A549 (cell line): ENCODE measurements around the gene PRR12.

Source experiments
- EHF ChIP-seq: fragments of 250-450 bp; sonication (Bioruptor Pico); IDR thresholded peaks from 2 replicates; pipeline ENCODE4 v1.5.0; 2020; ENCODE audit warnings: mild to moderate bottlenecking
- EP300 ChIP-seq, 2 experiments: fragments of >200 bp; sonication (Bioruptor Twin); formaldehyde crosslinking; IDR thresholded peaks; 2 replicates in 1 of 2; 3 replicates in 1 of 2; pipeline ENCODE4 v1.6.1; 2016 to 2017
- MAZ ChIP-seq: fragments of 150-350 bp; IDR thresholded peaks from 2 replicates; pipeline ENCODE4 v1.6.1; 2014; ENCODE audit warnings: antibody characterized with exemption, low read depth, low read length, borderline replicate concordance
- PHF8 ChIP-seq: fragments of 200-600 bp; sonication (generic); IDR thresholded peaks from 2 replicates; pipeline ENCODE4 v1.6.1; 2016; ENCODE audit warnings: low read depth, mild to moderate bottlenecking, antibody characterized with exemption, moderate library complexity, borderline replicate concordance
- POLR2A ChIP-seq: IDR thresholded peaks from 2 replicates; pipeline ENCODE4 v1.6.1; 2012; ENCODE audit warnings: mild to moderate bottlenecking, low read length
- RAD21 ChIP-seq, 2 experiments: fragments of >200 bp in 1 of 2; sonication (Bioruptor Twin) in 1 of 2; formaldehyde crosslinking in 1 of 2; IDR thresholded peaks in 1 of 2; conservative IDR thresholded peaks in 1 of 2; 2 replicates in 1 of 2; 3 replicates in 1 of 2; pipeline ENCODE4 v1.6.1; 2012 to 2018; ENCODE audit warnings: inconsistent platforms in 1 of 2
- SMC3 ChIP-seq: fragments of >200 bp; sonication (Bioruptor Twin); formaldehyde crosslinking; IDR thresholded peaks from 3 replicates; pipeline ENCODE4 v1.6.1; 2018; ENCODE audit warnings: inconsistent platforms
- SREBF2 ChIP-seq: fragments of 450-650 bp; IDR thresholded peaks from 2 replicates; pipeline ENCODE4 v1.6.1; 2014; ENCODE audit warnings: mild to moderate bottlenecking, moderate library complexity
- TP53 ChIP-seq: fragments of 250-450 bp; sonication (Bioruptor Pico); IDR thresholded peaks from 2 replicates; pipeline ENCODE4 v1.5.0; 2021; ENCODE audit warnings: mild to moderate bottlenecking, moderate library complexity
- TF ChIP-seq, protein P1 (sequence below): fragments of >200 bp; sonication (Bioruptor Twin); formaldehyde crosslinking; IDR thresholded peaks from 3 replicates; pipeline ENCODE4 v1.5.1; 2016
- TF ChIP-seq, protein P2 (sequence below): fragments of 250-450 bp; sonication (Bioruptor Pico); IDR thresholded peaks from 2 replicates; pipeline ENCODE4 v1.5.0; 2020; ENCODE audit warnings: low read depth, mild to moderate bottlenecking, moderate library complexity
- TF ChIP-seq, protein P3 (sequence below): fragments of 200-600 bp; sonication (generic); IDR thresholded peaks from 2 replicates; pipeline ENCODE4 v1.6.1; 2016; ENCODE audit warnings: antibody characterized with exemption, mild to moderate bottlenecking, moderate library complexity

DNA sequence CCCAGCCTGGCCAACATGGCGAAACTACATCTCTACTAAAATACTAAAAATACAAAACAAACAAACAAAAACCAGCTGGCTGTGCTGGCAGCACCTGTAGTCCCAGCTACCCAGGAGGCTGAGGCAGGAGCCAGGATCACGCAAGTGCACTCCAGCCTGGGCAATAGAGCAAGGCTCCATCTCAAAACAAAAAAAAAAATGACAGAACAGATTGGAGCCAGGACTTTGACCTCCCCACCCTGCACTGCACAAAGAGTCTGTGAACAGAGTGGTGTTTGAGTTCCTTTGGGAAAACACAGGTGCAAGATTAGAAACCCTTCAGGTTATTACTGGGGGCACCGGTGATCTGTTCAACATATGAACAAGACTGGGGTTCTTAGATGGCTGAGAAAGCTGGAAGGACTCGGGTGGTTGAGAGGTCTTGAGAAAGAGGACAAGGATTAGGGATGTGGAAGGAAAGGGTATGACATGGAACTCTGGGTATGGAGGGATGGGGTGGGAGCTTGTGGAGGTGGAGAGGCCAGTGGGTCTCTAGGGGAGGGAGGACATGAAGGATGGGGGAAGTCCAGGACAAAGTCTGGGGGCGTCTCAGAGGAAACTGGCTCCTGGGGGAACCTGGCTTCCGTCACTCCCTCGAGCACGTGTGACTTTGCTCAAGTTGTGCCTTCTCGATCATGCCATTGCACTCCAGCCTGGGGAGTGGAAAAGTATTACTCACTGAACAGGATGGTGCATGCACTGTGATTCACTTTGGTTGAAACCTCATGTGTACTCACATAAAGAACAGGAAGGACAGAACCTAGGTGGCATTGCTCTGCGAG, 37.3 kb upstream of the PRR12 start:
- TF ChIP-seq, protein P1, sequence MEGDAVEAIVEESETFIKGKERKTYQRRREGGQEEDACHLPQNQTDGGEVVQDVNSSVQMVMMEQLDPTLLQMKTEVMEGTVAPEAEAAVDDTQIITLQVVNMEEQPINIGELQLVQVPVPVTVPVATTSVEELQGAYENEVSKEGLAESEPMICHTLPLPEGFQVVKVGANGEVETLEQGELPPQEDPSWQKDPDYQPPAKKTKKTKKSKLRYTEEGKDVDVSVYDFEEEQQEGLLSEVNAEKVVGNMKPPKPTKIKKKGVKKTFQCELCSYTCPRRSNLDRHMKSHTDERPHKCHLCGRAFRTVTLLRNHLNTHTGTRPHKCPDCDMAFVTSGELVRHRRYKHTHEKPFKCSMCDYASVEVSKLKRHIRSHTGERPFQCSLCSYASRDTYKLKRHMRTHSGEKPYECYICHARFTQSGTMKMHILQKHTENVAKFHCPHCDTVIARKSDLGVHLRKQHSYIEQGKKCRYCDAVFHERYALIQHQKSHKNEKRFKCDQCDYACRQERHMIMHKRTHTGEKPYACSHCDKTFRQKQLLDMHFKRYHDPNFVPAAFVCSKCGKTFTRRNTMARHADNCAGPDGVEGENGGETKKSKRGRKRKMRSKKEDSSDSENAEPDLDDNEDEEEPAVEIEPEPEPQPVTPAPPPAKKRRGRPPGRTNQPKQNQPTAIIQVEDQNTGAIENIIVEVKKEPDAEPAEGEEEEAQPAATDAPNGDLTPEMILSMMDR, result no peak
- TF ChIP-seq, protein P2, sequence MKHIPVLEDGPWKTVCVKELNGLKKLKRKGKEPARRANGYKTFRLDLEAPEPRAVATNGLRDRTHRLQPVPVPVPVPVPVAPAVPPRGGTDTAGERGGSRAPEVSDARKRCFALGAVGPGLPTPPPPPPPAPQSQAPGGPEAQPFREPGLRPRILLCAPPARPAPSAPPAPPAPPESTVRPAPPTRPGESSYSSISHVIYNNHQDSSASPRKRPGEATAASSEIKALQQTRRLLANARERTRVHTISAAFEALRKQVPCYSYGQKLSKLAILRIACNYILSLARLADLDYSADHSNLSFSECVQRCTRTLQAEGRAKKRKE (CRISPR knock-in tag), result no peak
- no peak for TF ChIP-seq POLR2A
- TF ChIP-seq RAD21 (conservative IDR thresholded peaks at IDR 0.05 in 1 of 2, IDR thresholded peaks at IDR 0.05 in 1 of 2), result no peak
- TF ChIP-seq SREBF2, result no peak
- TF ChIP-seq, protein P3, sequence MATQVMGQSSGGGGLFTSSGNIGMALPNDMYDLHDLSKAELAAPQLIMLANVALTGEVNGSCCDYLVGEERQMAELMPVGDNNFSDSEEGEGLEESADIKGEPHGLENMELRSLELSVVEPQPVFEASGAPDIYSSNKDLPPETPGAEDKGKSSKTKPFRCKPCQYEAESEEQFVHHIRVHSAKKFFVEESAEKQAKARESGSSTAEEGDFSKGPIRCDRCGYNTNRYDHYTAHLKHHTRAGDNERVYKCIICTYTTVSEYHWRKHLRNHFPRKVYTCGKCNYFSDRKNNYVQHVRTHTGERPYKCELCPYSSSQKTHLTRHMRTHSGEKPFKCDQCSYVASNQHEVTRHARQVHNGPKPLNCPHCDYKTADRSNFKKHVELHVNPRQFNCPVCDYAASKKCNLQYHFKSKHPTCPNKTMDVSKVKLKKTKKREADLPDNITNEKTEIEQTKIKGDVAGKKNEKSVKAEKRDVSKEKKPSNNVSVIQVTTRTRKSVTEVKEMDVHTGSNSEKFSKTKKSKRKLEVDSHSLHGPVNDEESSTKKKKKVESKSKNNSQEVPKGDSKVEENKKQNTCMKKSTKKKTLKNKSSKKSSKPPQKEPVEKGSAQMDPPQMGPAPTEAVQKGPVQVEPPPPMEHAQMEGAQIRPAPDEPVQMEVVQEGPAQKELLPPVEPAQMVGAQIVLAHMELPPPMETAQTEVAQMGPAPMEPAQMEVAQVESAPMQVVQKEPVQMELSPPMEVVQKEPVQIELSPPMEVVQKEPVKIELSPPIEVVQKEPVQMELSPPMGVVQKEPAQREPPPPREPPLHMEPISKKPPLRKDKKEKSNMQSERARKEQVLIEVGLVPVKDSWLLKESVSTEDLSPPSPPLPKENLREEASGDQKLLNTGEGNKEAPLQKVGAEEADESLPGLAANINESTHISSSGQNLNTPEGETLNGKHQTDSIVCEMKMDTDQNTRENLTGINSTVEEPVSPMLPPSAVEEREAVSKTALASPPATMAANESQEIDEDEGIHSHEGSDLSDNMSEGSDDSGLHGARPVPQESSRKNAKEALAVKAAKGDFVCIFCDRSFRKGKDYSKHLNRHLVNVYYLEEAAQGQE, result no peak
- TF ChIP-seq EP300 (IDR thresholded peaks at IDR 0.05), result no peak
- TF ChIP-seq PHF8, result no peak
- no peak for TF ChIP-seq SMC3
- no peak for TF ChIP-seq TP53 (CRISPR knock-in tag)
- TF ChIP-seq EHF, result no peak
- no peak for TF ChIP-seq MAZ
